PFSK-1 (cell line): ENCODE results near the gene C19orf12.

Experiments used
- POLR2AphosphoS5 ChIP-seq: IDR thresholded peaks from 2 replicates; pipeline ENCODE4 v1.6.1; 2012; ENCODE audit warnings: low read depth, mild to moderate bottlenecking, control low read depth, low read length, moderate library complexity
- REST ChIP-seq, 2 experiments: IDR thresholded peaks; 2 replicates each; pipeline versions ENCODE4 v1.6.1 to v1.8.0; 2011 to 2012; ENCODE audit warnings: low read depth in 2 of 2, low read length in 2 of 2, control low read depth in 1 of 2, inconsistent platforms in 1 of 2, mild to moderate bottlenecking in 1 of 2, moderate library complexity in 1 of 2; ENCODE audit not compliant: insufficient read depth in 1 of 2
- TAF1 ChIP-seq: IDR thresholded peaks from 2 replicates; pipeline ENCODE4 v1.6.1; 2012; ENCODE audit warnings: low read length, control low read depth, borderline replicate concordance; ENCODE audit not compliant: insufficient read depth

- TF ChIP-seq POLR2AphosphoS5 (no peak), TAF1 (no peak), REST (IDR thresholded peaks at IDR 0.05; ENCODE audit: insufficient read depth in 1 of 2, low read depth in 2 of 2, low read length in 2 of 2) (no peak)
Measured at GRCh38 chr19:29676586-29676985, 38.5 kb downstream of the C19orf12 start.
